K562 (cell line): ENCODE measurements around the gene AMIGO3. TPM values are rescaled to one million over a fixed set of nuclear protein-coding genes. Genes with fewer than 3 reads are reported as not detected.

Experiments
- CHD2 ChIP-seq: IDR thresholded peaks from 2 replicates; pipeline ENCODE4 v1.6.1; 2011; ENCODE audit warnings: low read depth, low read length
- CXXC5 ChIP-seq: fragments of 250-450 bp; sonication (Bioruptor Pico); IDR thresholded peaks from 2 replicates; pipeline ENCODE4 v1.8.0; 2022; ENCODE audit warnings: inconsistent platforms, mild to moderate bottlenecking, moderate library complexity
- E4F1 ChIP-seq: fragments of 250-450 bp; sonication (Bioruptor Pico); IDR thresholded peaks from 2 replicates; pipeline ENCODE4 v1.5.0; 2021; ENCODE audit warnings: mild to moderate bottlenecking, borderline replicate concordance
- GATAD2B ChIP-seq: fragments of 450-650 bp; IDR thresholded peaks from 2 replicates; pipeline ENCODE4 v1.6.1; 2017; ENCODE audit warnings: mild to moderate bottlenecking, borderline replicate concordance
- GTF2A2 ChIP-seq: IDR thresholded peaks from 2 replicates; pipeline ENCODE4 v1.6.1; 2016; ENCODE audit warnings: mild to moderate bottlenecking, missing genetic modification characterization, missing compliant biosample characterization
- HDAC6 ChIP-seq: IDR thresholded peaks from 2 replicates; pipeline ENCODE4 v1.6.1; 2012; ENCODE audit warnings: low read depth, mild to moderate bottlenecking, control low read depth, inconsistent platforms, low read length, moderate library complexity
- KLF13 ChIP-seq: fragments of 450-650 bp; IDR thresholded peaks from 2 replicates; pipeline ENCODE4 v1.6.1; 2016; ENCODE audit warnings: missing genetic modification characterization, low read depth, mild to moderate bottlenecking, missing compliant biosample characterization, moderate library complexity, borderline replicate concordance
- MAFF ChIP-seq: IDR thresholded peaks from 2 replicates; pipeline ENCODE4 v1.6.1; 2012; ENCODE audit warnings: low read length, improper control_type of control experiment
- MEF2D ChIP-seq: conservative IDR thresholded peaks from 2 replicates; pipeline ENCODE4 v1.6.1; 2016; ENCODE audit warnings: low read depth, missing genetic modification characterization, missing compliant biosample characterization
- NR2C2 ChIP-seq, 2 experiments: fragments of 200-800 bp in 1 of 2; sonication (Bioruptor generic) in 1 of 2; sonication (generic) in 1 of 2; formaldehyde crosslinking in 1 of 2; IDR thresholded peaks; 2 replicates each; pipeline versions ENCODE4 v1.6.1 to v1.8.0; 2016 to 2022; ENCODE audit warnings: mild to moderate bottlenecking in 1 of 2, missing compliant biosample characterization in 1 of 2, missing genetic modification characterization in 1 of 2, missing genetic modification reagents in 1 of 2
- PHF20 ChIP-seq: fragments of 450-650 bp; IDR thresholded peaks from 2 replicates; pipeline ENCODE4 v1.6.1; 2018; ENCODE audit not compliant: partially characterized antibody
- POLR2H ChIP-seq: IDR thresholded peaks from 2 replicates; pipeline ENCODE4 v1.6.1; 2016; ENCODE audit warnings: missing genetic modification characterization, low read depth, mild to moderate bottlenecking, control low read depth, missing compliant biosample characterization, moderate library complexity
- PRPF4 ChIP-seq: fragments of 200-400 bp; formaldehyde crosslinking; IDR thresholded peaks from one replicate; pipeline ENCODE4 v1.6.1; 2017; ENCODE audit warnings: low read length, low read depth, mild to moderate bottlenecking; ENCODE audit not compliant: insufficient read depth, poor library complexity, severe bottlenecking
- RBM34 ChIP-seq: fragments of 200-400 bp; formaldehyde crosslinking; IDR thresholded peaks from 2 replicates; pipeline ENCODE4 v1.6.1; 2018; ENCODE audit warnings: low read length, borderline replicate concordance; ENCODE audit not compliant: insufficient read depth
- SAFB2 ChIP-seq: fragments of 200-400 bp; formaldehyde crosslinking; IDR thresholded peaks from 2 replicates; pipeline ENCODE4 v1.6.1; 2018; ENCODE audit warnings: borderline replicate concordance, low read length, low read depth, moderate library complexity; ENCODE audit not compliant: severe bottlenecking
- SOX6 ChIP-seq: fragments of 450-650 bp; IDR thresholded peaks from 2 replicates; pipeline ENCODE4 v1.6.1; 2014; ENCODE audit warnings: mild to moderate bottlenecking
- TARDBP ChIP-seq: fragments of 450-650 bp; IDR thresholded peaks from 2 replicates; pipeline ENCODE4 v1.6.1; 2016
- TFAP4 ChIP-seq: sonication (generic); formaldehyde crosslinking; IDR thresholded peaks from 2 replicates; pipeline ENCODE4 v1.8.0; 2022; ENCODE audit warnings: missing genetic modification reagents, mild to moderate bottlenecking, moderate library complexity, borderline replicate concordance
- U2AF2 ChIP-seq: fragments of 200-400 bp; formaldehyde crosslinking; optimal IDR thresholded peaks from 2 replicates; pipeline ENCODE3; 2017; ENCODE audit warnings: low read depth, mild to moderate bottlenecking, low read length
- ZNF239 ChIP-seq: fragments of 250-450 bp; sonication (Bioruptor Pico); IDR thresholded peaks from 2 replicates; pipeline ENCODE4 v1.4.0; 2020; ENCODE audit warnings: mild to moderate bottlenecking
- ZNF282 ChIP-seq: sonication (generic); formaldehyde crosslinking; IDR thresholded peaks from 2 replicates; pipeline ENCODE4 v1.8.1; 2023; ENCODE audit warnings: missing genetic modification reagents
- ZNF431 ChIP-seq: sonication (generic); formaldehyde crosslinking; IDR thresholded peaks from 2 replicates; pipeline ENCODE4 v1.8.0; 2022; ENCODE audit warnings: mild to moderate bottlenecking, missing genetic modification reagents
- ZNF445 ChIP-seq: fragments of 250-450 bp; sonication (Bioruptor Pico); IDR thresholded peaks from 2 replicates; pipeline ENCODE4 v1.4.0; 2020; ENCODE audit warnings: low read depth, mild to moderate bottlenecking, moderate library complexity
- polyA plus RNA-seq, 8 experiments: library from polyadenylated mRNA; depleted of rRNA in 4 of 8; stranded (reverse) in 5 of 8; unstranded in 3 of 8; fragments of >200 nt; fragmentation: Nextera tagmentation in 2 of 8; fragmentation: Illumina TruSeq in 1 of 8; extraction: Ambion mirVana in 2 of 8; extraction: Trizol in 1 of 8; gene quantifications; 2 replicates each; pipeline versions ENCODE4 v1.2.1 to v1.2.3, GENCODE V29; 2011 to 2014; ENCODE audit warnings: inconsistent platforms in 1 of 8, missing spikeins in 1 of 8
- total RNA-seq, 7 experiments: library from RNA; depleted of rRNA in 6 of 7; stranded (reverse); fragments of >200 nt in 6 of 7; fragmentation: Illumina TruSeq in 2 of 7; extraction: Trizol in 2 of 7; gene quantifications; 2 replicates each; pipeline versions ENCODE4 v1.2.1 to v1.2.3, GENCODE V29; 2011 to 2021; ENCODE audit warnings: low replicate concordance in 1 of 7
- TF ChIP-seq, protein P1 (sequence below): fragments of 250-450 bp; sonication (Bioruptor Pico); IDR thresholded peaks from 2 replicates; pipeline ENCODE4 v1.5.0; 2021

AMIGO3 gene
- total and polyA plus RNA-seq, 9 of the 15 experiments (the other 6 are each of a cell fraction or from before 2014, with no cell fraction given) = 0.13 to 2.8 (median 0.44) TPM; not detected in 4

GRCh38 chr3:49723628-49724551, 4.4 kb upstream of the AMIGO3 start, which contains the start of gene GMPPB (continued):
- TF ChIP-seq NR2C2 (CRISPR knock-in tag; IDR thresholded peaks at IDR 0.05) (no peak), NR2C2 (tag; IDR thresholded peaks at IDR 0.05) (peak; percentile 56; the same call in 1 of the 2 replicates), SOX6 (no peak), ZNF431 (CRISPR knock-in tag) (no peak), PRPF4 (no peak), TFAP4 (CRISPR knock-in tag) (peak; percentile 94), MEF2D (tag) (no peak), PHF20 (peak; percentile 84), CXXC5 (CRISPR knock-in tag) (peak; percentile 93), HDAC6 (no peak), MAFF (no peak), POLR2H (tag) (peak; percentile 77), ZNF239 (no peak), ZNF282 (CRISPR knock-in tag) (no peak), GTF2A2 (tag) (no peak), TARDBP (no peak), KLF13 (tag) (no peak), SAFB2 (no peak), ZNF445 (CRISPR knock-in tag) (no peak), RBM34 (peak; percentile 84; the same call in 1 of the 2 replicates), E4F1 (no peak), CHD2 (no peak), GATAD2B (no peak), U2AF2 (no peak)
- TF ChIP-seq, protein P1, sequence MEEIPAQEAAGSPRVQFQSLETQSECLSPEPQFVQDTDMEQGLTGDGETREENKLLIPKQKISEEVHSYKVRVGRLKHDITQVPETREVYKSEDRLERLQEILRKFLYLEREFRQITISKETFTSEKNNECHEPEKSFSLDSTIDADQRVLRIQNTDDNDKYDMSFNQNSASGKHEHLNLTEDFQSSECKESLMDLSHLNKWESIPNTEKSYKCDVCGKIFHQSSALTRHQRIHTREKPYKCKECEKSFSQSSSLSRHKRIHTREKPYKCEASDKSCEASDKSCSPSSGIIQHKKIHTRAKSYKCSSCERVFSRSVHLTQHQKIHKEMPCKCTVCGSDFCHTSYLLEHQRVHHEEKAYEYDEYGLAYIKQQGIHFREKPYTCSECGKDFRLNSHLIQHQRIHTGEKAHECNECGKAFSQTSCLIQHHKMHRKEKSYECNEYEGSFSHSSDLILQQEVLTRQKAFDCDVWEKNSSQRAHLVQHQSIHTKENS = no peak
